Stimulated activated CD4-positive, alpha-beta T cell treated with anti-CD3 and anti-CD28 coated beads, Interleukin-12 subunit alpha, Interleukin-12 subunit beta, amount 100 ng/mL, for 24 hours (primary cell): ENCODE results near the gene NSUN7.
"Not testable (repeated sequence)": the region's sequence is repeated elsewhere in the genome, so short reads cannot be mapped to it uniquely, and the experiment has no call there.

ENCODE experiments used
- DNase-seq, 2 experiments: peaks; one replicate each; pipeline ENCODE4 v3.0.0-alpha.2; 2020; ENCODE audit warnings: low read depth in 2 of 2

Gene NSUN7

GRCh38 chr4:40817157-40817556, 67.4 kb downstream of the NSUN7 start:
- DNase-seq, result not testable (repeated sequence)

GRCh38 chr4:40820101-40820500, 70.3 kb downstream of the NSUN7 start:
- no peak for DNase-seq

- DNase-seq, result no peak
Observed at GRCh38 chr4:40822420-40823166, 72.8 kb downstream of the NSUN7 start.

GRCh38 chr4:40825014-40825838, 75.5 kb downstream of the NSUN7 start:
- no peak for DNase-seq

GRCh38 chr4:40826821-40827220, 77.1 kb downstream of the NSUN7 start:
- no peak for DNase-seq

- no peak for DNase-seq
Observed at GRCh38 chr4:40827758-40828157, 78.0 kb downstream of the NSUN7 start.

- DNase-seq, result no peak
Observed at GRCh38 chr4:40828661-40829060, 78.9 kb downstream of the NSUN7 start.

GRCh38 chr4:40829586-40829985, 79.8 kb downstream of the NSUN7 start:
- DNase-seq, result no peak

GRCh38 chr4:40831146-40831907, 81.6 kb downstream of the NSUN7 start:
- no peak for DNase-seq

GRCh38 chr4:40832175-40832574, 82.4 kb downstream of the NSUN7 start:
- DNase-seq, result no peak

- no peak for DNase-seq
Observed at GRCh38 chr4:40833212-40833611, 83.5 kb downstream of the NSUN7 start.

- DNase-seq, result no peak
Observed at GRCh38 chr4:40837094-40837870, 87.5 kb downstream of the NSUN7 start.

- DNase-seq, result no peak
Observed at GRCh38 chr4:40838742-40839141, 89.0 kb downstream of the NSUN7 start.

- no peak for DNase-seq
Observed at GRCh38 chr4:40840255-40840984, 90.7 kb downstream of the NSUN7 start.

- peak; percentile 64 to 88 for DNase-seq
Observed at GRCh38 chr4:40840985-40841571, 91.3 kb downstream of the NSUN7 start.

- DNase-seq, result no peak
Observed at GRCh38 chr4:40842318-40842717, 92.6 kb downstream of the NSUN7 start.

GRCh38 chr4:40842725-40843423, 93.1 kb downstream of the NSUN7 start:
- DNase-seq, result no peak

GRCh38 chr4:40843696-40844095, 93.9 kb downstream of the NSUN7 start:
- no peak for DNase-seq

- DNase-seq, result no peak
Observed at GRCh38 chr4:40844261-40844660, 94.5 kb downstream of the NSUN7 start.
